Right ventricle myocardium superior (tissue), 1 donor: ENCODE results near the gene COG2. TPM values are rescaled to one million over a fixed set of nuclear protein-coding genes. Genes with fewer than 3 reads are reported as not detected.
"Not testable (repeated sequence)": the region's sequence is repeated elsewhere in the genome, so short reads cannot be mapped to it uniquely, and the experiment has no call there.

ENCODE experiments used
- ATAC-seq: fragments of 200-7000 bp; cut with Tn5 transposase; one replicate; pipeline ENCODE4 v1.9.1; 2020; ENCODE audit warnings: mild to moderate bottlenecking; ENCODE audit not compliant: poor library complexity
- DNase-seq: peaks from one replicate; pipeline ENCODE4 v3.0.0-alpha.2; 2020
- intact Hi-C: fragments of 100-400 bp; cut with DNase I; formaldehyde crosslinking; loops from one replicate; pipeline ENCODE4 v1.11.2; 2022
- total RNA-seq: library from RNA; stranded (reverse); fragmentation: NEBNext Ultra II Directional; extraction: Animal tissue kit (Norgen Biotek cat#: 25700); gene quantifications from one replicate; pipeline ENCODE4 v1.2.1, GENCODE V29; 2021
- donor health status: DM: no; HTN: yes; CAD: no; lungs with severe emphysema.

COG2 gene
- total RNA-seq, 1 donor from 2014 or later, result 24.6 TPM

DNA sequence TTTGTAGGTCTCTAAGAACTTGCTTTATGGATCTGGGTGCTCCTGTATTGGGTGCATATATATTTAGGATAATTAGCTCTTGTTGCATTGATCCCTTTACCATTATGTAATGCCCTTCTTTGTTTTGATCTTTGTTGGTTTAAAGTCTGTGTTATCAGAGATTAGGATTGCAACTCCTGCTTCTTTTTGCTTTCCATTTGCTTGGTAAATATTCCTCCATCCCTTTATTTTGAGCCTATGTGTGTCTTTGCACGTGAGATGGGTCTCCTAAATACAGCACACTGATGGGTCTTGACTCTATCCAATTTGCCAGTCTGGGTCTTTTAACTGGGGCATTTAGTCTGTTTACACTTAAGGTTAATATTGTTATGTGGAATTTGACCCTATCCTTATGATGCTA is 14.4 kb downstream of the COG2 start:
- intact Hi-C loops, DNase-seq, ATAC-seq: not testable (repeated sequence)

DNA sequence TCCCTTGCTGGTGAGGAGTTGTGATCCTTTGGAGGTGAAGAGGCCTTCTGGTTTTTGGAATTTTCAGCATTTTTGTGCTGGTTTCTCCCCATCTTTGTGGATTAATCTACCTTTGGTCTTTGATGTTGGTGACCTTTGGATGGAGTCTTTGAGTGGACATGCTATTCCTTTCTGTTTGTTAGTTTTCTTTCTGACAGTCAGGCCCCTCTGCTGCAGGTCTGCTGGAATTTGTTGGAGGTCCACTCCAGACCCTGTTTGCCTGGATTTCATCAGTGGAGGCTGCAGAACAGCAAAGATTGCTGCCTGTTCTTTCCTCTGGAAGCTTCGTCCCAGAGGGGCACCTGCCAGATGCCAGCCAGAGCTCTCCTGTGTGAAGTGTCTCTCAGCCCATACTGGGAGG is 15.8 kb downstream of the COG2 start:
- ATAC-seq, intact Hi-C loops, DNase-seq: not testable (repeated sequence)

DNA sequence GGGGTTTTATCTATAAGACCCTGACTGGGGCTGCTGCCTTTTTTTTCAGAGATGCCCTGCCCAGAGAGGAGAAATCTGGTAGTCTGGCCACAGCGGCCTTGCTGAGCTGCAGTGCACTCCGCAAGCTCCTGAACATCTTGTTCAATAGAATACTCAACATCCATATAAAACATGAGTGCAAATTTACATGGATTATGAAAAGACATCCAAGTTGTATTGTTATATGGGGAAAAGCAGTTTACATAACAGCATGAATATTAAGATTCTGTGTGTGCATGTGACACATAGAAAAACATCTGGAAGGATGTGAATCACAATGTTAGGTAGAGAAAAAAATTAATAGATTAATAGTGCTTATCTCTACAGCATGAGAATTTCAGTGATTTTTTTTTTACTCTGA is 16.4 kb downstream of the COG2 start:
- intact Hi-C loops, result no loop called here
- ATAC-seq (no peak), DNase-seq (no peak)

DNA sequence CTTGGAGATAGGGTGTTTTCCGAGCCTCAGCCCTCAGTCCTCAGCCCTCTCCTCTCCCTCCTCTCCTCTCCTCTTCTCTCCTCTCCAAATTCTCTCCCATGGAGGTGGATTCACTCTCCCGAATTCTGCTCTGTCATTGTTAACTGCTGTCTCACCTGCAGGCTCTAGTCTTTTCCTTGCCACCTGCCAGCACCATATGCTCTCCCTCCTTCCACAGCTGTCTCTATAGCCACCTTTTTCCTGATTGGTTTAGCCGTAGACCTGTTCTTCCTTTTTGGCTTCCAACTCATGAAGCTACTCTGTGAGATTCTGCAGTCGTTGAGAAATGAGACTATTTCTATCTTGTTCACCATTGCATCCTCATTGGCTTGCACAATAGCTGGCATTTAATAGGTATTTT is 19.7 kb downstream of the COG2 start:
- ATAC-seq, result no peak
- intact Hi-C loops, result no loop called here
- DNase-seq, result no peak

DNA sequence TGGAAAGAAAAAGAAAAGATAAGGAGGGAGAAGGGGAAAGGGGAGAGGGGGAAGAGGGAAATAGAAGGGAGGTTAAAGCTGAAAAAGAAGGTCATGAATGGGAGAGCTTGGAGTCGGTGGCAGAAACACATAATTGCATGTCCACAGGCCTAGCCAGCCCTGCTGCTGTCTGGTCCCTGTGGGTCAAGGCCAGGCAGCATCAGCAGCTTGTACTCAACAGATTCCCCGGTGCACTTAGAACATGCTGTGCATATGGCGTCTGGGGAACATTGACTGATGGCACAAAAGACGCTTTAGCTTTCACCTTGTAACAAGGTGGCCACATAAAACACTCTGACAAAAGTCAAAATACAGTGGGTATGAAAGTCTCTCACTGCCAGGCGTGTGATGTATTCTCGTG is 25.9 kb downstream of the COG2 start:
- ATAC-seq (no peak), DNase-seq (no peak)
- intact Hi-C loops, result no loop called here

DNA sequence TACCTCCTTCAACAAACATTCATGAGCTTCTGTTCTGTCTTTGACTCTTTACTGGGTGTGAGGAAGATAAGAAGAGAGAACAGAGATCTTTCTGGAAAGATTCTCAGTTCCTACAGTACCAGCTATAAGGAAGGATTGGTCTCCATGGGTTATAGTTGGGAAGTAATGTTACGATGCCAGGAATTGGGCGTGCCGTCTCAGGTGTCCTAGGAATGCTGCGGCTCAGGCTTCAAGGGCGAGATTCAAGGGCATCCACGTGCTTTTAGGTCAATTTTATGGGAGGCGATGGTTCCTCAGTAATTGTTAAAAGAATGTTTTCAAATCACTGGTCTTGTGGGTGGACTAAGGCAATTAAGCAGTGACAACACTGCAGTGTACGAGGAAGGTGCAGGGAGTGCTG is 27.3 kb downstream of the COG2 start:
- intact Hi-C loops, result no loop called here
- DNase-seq (no peak), ATAC-seq (no peak)

DNA sequence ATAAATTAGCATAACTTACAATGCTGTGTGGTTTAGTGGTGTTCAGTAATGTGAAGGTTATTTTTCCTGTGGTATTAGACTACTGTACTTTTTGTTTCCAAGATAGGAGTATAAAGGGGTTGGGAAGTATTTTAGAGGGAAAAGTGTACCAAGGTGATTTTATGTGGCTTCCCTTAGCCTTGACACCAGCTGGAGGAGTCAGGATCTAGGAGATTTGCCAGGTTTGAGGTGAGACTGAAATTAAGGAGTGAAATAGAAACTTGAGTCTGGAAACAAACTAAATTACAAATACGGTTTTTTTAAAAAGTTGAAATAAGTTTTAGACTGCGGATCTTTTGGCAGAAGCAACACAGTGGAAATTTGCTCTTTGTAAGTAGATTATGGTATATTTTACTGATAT is 32.3 kb downstream of the COG2 start:
- intact Hi-C loops, result no loop called here
- no peak for DNase-seq
- ATAC-seq, result no peak

DNA sequence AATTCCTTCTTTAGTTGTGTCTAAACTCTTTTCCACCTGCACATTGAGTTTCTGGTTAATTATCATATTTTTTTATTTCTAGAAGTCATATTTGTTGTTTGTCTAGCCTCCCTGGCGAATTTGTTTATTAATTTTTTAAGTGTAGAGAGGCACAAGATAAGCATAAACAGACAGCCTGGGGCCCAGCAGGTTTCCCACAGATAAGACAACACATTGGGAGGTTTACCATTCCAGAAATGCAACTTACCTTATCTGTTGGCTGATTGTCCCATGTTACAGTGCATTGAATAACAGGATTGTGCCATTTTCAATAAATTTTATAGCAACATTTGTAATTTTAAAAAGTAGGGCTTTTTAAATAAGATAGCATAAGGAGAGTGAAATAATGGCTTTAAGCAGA is 34.9 kb downstream of the COG2 start:
- no peak for ATAC-seq
- intact Hi-C loops, result no loop called here
- DNase-seq, result no peak

DNA sequence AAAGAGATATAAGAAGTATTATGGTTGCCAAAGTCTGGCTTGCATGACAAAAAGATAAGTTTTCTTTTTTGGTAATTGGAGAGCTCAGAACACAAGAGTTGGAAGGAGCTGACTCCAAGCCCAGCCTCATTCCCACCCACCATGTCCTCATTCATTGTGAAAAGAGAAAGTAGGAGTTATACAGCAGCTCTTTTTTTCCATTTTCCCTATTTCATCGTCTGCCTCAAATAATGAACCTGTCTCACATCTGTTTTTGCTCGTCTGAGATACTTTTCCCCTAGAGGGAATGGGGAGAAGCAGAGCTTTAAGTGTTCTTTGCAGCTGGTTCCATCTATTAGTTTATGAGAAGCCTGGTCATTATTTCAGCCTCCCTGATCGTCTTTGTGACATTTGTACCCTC is 36.9 kb downstream of the COG2 start:
- intact Hi-C loops, result no loop called here
- no peak for ATAC-seq
- no peak for DNase-seq

DNA sequence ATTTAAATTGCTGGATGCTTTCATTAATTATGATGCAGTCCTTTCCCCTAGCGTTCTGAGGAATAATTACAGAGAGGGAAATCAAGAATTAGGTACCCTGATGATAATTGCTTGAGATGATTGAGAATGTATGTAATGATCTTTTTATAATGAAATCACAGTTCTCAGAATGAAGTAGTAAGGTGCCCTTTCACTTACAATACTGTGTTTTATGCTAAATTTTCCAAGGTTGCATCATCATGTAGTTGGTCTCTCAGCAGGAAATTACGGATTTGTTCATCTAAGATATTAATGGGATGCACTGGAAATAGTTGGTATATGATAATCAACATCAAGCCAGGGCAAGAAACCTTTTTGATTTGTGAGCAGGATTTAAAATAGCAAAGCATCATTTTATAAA is 37.5 kb downstream of the COG2 start:
- no peak for ATAC-seq
- intact Hi-C loops, result loop anchor here (10.0 kb wide), 1 partner anchor 95 kb away; no protein-coding TSS in a partner anchor
- DNase-seq, result no peak

DNA sequence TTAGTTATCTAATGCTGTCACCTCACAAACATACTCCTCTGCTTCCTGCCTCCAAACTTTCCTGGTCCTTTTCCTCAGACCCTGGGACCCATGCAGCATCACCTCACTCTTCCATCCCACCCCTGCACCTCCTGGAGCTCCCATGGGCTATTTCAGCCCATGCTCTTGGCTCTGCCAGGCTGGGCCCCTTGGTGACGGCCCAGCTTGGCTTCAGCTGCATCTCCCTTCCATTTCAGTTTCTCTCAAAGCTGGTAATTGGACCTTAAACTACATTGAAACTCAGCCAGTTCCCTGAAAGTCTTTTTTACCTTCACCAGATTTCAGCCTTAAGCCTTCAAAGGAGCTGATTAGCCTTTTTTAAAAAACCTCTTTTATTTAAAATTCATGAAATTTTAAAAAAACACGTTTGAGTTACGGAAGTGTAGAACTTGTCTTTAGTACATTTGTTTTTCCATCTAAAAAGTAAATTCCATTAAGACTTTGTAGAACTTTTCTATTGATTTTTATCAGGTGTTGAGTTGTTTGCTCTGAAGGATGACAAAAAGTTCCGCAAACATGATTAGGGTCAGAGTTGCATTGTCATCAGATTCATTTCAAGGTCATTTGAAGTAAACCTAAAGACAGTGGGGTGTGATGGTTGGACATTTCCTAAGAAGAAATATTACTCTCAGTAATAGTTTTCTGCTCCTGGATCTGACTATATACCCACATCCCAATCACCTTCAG is 38.2 kb downstream of the COG2 start:
- ATAC-seq (no peak), DNase-seq (no peak)
- intact Hi-C loops, result loop anchor here (10.0 kb wide), 1 partner anchor 94 kb away; no protein-coding TSS in a partner anchor

DNA sequence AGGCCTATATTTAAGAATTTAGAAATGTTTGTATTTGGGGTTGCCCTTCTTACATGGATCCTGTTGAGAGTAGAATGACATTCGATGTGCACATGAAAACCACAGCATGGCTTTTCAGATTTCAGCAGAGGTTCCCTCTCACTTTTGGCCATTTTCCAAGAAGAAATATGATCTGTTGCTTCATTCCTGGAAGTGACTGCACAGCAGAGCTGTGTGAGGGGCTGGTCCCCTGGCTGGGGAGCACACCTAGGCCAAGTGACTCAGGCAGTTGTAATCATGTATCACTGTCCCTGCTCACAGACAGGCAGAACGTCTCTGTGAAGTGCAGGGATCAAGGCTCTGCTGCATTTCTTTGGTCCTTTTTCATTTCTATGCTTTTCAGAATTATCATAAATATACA is 39.3 kb downstream of the COG2 start:
- intact Hi-C loops, result loop anchor here (10.0 kb wide), 1 partner anchor 93 kb away; no protein-coding TSS in a partner anchor
- ATAC-seq, result peak; percentile 74
- DNase-seq, result no peak

DNA sequence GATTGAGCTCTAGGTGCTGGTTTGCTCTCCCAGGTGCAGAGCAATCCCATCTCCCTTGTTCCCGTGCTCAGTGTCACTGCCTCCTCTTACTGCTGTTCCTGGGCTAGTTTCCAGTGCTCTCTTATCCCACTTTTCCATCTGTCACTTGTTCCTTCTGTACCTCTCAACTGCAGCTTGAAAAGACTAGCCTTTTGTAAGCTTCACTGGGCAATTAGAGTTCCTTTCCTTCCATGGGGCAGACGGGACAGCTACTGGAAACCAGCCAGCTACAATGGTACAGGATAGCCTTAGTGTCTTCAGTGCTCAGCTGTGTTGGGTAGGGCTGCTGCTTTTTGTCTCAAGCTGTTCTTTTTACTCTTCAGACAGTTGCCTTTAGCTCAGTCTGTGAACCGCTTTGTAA is 40.0 kb downstream of the COG2 start:
- intact Hi-C loops, result loop anchor here (10.0 kb wide), 1 partner anchor 93 kb away; no protein-coding TSS in a partner anchor
- peak; percentile 84 for ATAC-seq
- no peak for DNase-seq

DNA sequence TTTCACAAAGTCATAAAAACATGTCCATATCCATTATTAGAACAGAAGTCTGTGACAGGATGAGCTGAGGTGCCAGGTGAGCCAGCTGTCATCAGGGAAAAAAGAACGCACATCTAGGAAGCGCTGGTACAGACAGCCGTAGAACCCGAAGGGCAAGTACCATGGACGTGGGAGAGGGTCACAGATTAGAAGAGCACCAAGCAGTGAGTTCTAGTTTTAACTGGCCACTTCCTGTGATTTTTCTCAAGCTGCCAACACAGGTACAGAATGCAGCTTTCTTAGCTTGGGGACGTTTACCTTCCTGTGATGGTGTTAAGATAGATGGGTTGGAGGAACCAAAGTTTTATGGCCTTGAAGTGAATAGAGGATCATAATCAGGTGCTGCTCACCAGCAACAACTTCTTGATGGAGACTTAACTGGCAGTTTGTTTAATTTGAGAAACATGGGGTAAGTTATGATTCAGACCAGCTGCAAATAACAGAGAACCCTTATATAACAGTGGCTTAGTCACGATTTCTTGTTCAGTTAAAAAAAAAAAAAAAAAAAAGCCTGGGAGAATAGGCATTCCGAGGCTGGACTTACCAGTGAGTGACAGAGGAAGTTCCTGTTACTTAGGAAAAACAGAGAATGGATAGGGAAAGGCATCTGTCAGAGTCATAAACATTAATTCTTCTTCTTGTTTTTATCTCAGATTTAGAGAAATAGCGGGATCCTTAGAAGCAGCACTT is 40.8 kb downstream of the COG2 start:
- no peak for ATAC-seq
- DNase-seq, result no peak
- intact Hi-C loops, result loop anchor here (10.0 kb wide), 1 partner anchor 92 kb away; no protein-coding TSS in a partner anchor

DNA sequence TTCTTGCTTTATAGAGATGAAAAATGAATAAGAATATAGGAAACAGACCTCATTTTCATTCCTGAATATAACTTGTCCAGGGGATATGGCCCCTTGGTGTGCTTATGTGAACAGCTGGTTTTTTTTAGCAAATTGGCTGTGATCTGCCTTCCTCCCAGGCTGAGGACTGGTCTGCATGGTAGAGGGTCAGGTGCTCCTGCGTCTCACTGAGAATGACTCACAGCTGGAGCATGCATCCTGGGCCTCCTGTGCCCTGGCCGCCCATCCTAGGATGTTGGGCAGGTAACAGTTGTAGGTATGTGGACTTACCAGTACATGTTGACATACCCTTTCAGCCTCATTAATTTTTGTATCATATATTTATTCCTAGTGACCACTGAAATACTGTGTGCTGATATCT is 41.9 kb downstream of the COG2 start:
- no peak for ATAC-seq
- DNase-seq, result no peak
- intact Hi-C loops, result loop anchor here (10.0 kb wide), 1 partner anchor 91 kb away; no protein-coding TSS in a partner anchor

DNA sequence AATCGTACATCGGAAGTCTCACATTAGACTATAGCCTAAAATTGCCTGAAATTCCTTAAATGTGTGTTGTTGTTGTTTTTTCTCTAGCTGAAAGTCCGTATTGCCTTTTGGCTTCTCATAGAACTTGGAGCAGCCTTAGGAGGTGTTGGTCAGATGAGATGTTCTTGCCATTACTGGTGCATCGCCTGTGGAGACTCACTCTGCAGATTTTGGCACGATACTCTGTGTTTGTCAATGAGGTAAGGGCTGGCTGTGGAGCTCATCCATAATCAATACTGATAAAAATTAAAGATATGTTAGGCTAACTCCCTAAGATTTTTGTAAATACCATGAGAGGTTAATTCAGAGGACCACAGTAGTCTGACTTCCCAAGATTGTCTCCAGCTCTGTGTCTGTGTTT is 42.7 kb downstream of the COG2 start:
- DNase-seq (no peak), ATAC-seq (no peak)
- intact Hi-C loops, result loop anchor here (10.0 kb wide), 1 partner anchor 90 kb away; no protein-coding TSS in a partner anchor

DNA sequence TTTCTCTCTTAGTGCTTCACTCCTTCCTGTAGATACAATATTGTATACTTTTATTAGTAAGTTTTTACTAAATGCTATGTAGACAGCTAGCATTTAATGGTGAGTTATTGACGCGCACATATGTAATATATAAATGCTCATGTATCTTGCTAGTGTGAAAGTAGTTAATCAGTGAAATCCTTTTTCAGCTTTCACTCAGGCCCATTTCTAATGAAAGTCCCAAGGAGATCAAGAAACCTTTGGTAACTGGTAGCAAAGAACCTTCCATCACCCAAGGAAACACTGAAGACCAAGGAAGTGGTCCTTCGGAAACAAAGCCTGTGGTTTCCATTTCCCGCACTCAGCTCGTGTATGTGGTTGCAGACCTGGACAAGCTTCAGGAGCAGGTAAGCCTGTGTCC is 44.5 kb downstream of the COG2 start:
- intact Hi-C loops, result loop anchor here (10.0 kb wide), 1 partner anchor 88 kb away; no protein-coding TSS in a partner anchor
- no peak for DNase-seq
- no peak for ATAC-seq

DNA sequence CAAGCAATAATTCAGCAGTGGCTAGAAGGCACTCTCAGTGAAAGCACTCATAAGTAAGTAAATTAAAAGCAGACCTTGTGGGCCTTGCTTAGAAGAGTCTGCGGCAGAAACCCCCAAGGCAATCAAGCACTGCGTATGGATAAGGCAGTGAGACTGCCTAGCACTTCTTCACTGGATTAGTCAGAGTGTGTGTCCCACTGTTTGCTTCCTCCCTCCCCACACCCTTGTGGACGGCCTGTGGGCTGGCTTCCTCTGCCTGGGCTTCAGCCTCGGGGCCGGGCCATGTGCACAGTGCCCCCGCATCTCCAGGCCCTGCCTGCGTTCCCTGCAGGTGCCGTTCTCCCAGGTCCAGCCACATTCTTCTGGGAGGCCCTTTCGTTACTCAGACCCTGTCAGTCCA is 47.8 kb downstream of the COG2 start:
- intact Hi-C loops, result no loop called here
- no peak for ATAC-seq
- DNase-seq, result no peak

DNA sequence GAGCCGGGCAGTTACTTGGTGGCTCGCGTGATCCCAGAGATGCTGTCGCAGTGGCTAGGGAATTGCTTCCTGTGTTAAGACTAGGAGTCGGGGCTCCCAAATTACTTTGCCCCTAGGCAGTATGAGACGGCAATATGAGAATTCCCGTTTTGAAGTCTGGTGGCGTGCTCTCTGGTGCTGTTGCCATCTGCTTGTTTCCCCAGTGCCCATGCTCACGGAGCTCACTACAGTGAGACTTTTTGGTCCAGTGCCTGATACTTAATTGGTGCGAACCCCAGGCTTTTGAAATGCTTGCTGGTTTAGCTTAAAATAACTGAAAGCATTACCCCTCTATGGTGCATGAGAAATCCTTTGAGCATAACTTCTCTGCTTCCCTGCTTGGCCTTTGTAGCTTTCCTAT is 49.3 kb downstream of the COG2 start:
- intact Hi-C loops, result no loop called here
- DNase-seq (no peak), ATAC-seq (no peak)

DNA sequence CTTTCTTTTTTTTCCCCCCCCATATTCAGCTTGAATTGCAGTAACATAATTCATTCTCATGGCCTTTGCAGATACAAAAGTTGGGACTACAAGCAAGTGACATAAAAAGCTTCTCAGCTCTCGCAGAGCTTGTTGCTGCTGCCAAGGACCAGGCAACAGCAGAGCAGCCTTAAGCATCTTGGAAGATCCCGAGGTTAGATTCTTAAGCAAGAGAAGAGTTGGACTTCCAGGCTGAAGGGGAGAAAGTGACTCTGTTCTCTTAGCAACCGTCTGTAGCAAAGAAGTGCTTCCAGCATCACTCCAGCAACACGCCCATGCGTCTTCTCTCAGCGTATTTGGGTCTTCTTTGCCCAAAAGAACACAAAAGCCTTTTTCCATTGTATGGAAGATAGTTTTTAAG is 50.9 kb downstream of the COG2 start:
- no peak for ATAC-seq
- DNase-seq, result no peak
- intact Hi-C loops, result no loop called here
